ENCODE measurements around the gene TMF1. TPM values are rescaled to one million over a fixed set of nuclear protein-coding genes. Genes with fewer than 3 reads are reported as not detected.

Gene TMF1
- total and polyA plus RNA-seq, 2 of the 8 experiments (the other 6 are each of a cell fraction or from before 2014, with no cell fraction given): 1.4 to 18.3 TPM

- POLR2A ChIA-PET (ENCODE audit: partially characterized antibody): interaction anchor here (0.6 to 3.6 kb wide), 15 partner anchors 9 to 753 kb away, joined by 3 to 19 read pairs (median 4); partner anchors contain the start of genes EOGT and UBA3
- H3K4me1 ChIP-seq (replicated peaks in 1 of 4; ENCODE audit: control insufficient read depth in 3 of 4, insufficient read depth in 4 of 4, low read length in 3 of 4): peaks cover 0 to 4% (median 1%) of the 10 kb centered on the region in 4 experiments; a peak in 2 of 7 replicates
- H3K4ac ChIP-seq (replicated peaks; ENCODE audit: insufficient read length, low read depth, low read length): no peak overlapping the region
- H3K79me2 ChIP-seq (ENCODE audit: control insufficient read depth in 1 of 2, insufficient read depth in 2 of 2, low read length in 2 of 2): peaks cover 0 to 22% of the 10 kb centered on the region in 2 experiments; a peak in 2 of 4 replicates
- no peak overlapping the region for H3K56ac ChIP-seq (replicated peaks; ENCODE audit: insufficient read length, low read depth, low read length)
- no peaks in the 10 kb centered on the region for H3K9me3 ChIP-seq (ENCODE audit: insufficient read depth in 2 of 2, low read depth in 1 of 2, low read length in 1 of 2)
- peaks cover 3 to 37% (median 11%) of the 10 kb centered on the region in 4 experiments; a peak in 6 of 8 replicates for H3K36me3 ChIP-seq (ENCODE audit: control insufficient read depth in 2 of 4, insufficient read depth in 4 of 4, low read length in 3 of 4)
- H3K14ac ChIP-seq (ENCODE audit: insufficient read length): no peak overlapping the region
- no peak overlapping the region for H4K8ac ChIP-seq (ENCODE audit: extremely low read depth, insufficient read depth, low read length)
- peak overlapping the region; percentile 85 for H3K27ac ChIP-seq (ENCODE audit: low read depth, low read length)
- no peak overlapping the region for H4K91ac ChIP-seq (replicated peaks; ENCODE audit: insufficient read length, low read length)
- H2BK12ac ChIP-seq (ENCODE audit: low read depth, low read length): no peak overlapping the region; the same call in 1 of the 2 replicates
- CTCF ChIA-PET (ENCODE audit: partially characterized antibody): interaction anchor here (1.0 to 1.3 kb wide), 3 partner anchors 8 to 52 kb away, joined by 3 to 4 read pairs (median 3); partner anchors contain the start of gene EOGT
- no peaks in the 10 kb centered on the region for H3K27me3 ChIP-seq (replicated peaks in 1 of 4; ENCODE audit: control insufficient read depth in 3 of 4, extremely low read depth in 1 of 4, insufficient read depth in 3 of 4, low read length in 3 of 4)
- H2BK120ac ChIP-seq (replicated peaks; ENCODE audit: low read depth, low read length): no peak overlapping the region
- peak overlapping the region; percentile 77 to 91 (median 84); a peak in 7 of 8 replicates for H3K4me3 ChIP-seq (ENCODE audit: extremely low read depth in 1 of 4, insufficient read depth in 2 of 4, low read depth in 3 of 4, low read length in 4 of 4)
- no peak overlapping the region for H3K23ac ChIP-seq (ENCODE audit: insufficient read length)
- no peak overlapping the region for H2AK5ac ChIP-seq (ENCODE audit: low read depth, low read length)
- H4K20me1 ChIP-seq (replicated peaks in 1 of 2; ENCODE audit: control insufficient read depth in 1 of 2, insufficient read depth in 2 of 2, low read length in 2 of 2): no peaks in the 10 kb centered on the region
- no peak for TF ChIP-seq EGR1 (IDR thresholded peaks at IDR 0.05; ENCODE audit: borderline replicate concordance, low read depth, low read length)
- TF ChIP-seq ATF2 (IDR thresholded peaks at IDR 0.05; ENCODE audit: low read length): peak; percentile 59; the same call in 1 of the 2 replicates
- DNase-seq (ENCODE audit: low read depth in 1 of 2, low spot score in 2 of 2) (no peak), FAIRE-seq (no peak)
- no peak overlapping the region for H3K18ac ChIP-seq (ENCODE audit: extremely low read depth, low read length)
- no peak overlapping the region for H2BK20ac ChIP-seq (ENCODE audit: low read length)
- peaks cover 7% of the 10 kb centered on the region for H3K23me2 ChIP-seq (ENCODE audit: low read depth, low read length)
- H2BK5ac ChIP-seq (ENCODE audit: low read depth, low read length): peak overlapping the region; percentile 60; the same call in 1 of the 2 replicates
- H3K9ac ChIP-seq (replicated peaks in 1 of 4; ENCODE audit: extremely low read depth in 1 of 4, low read depth in 3 of 4, low read length in 3 of 4): peak overlapping the region; percentile 8 to 88 (median 58); a peak in 6 of 7 replicates
- WGBS, 2 experiments (ENCODE audit: extremely low coverage in 1 of 2, insufficient coverage in 1 of 2, insufficient read length in 1 of 2, insufficient replicate concordance in 2 of 2, low coverage in 1 of 2, low lambda C conversion rate in 2 of 2, missing lambda C conversion rate in 1 of 2): 17% methylated on average over 9 of the region's 9 CpGs; no CpG with 5 or more reads in 1 of the 2 experiments
- no peaks in the 10 kb centered on the region for H3K79me1 ChIP-seq (ENCODE audit: low read depth, low read length)
- H2BK15ac ChIP-seq (ENCODE audit: low read length): no peak overlapping the region
- no peak overlapping the region for H4K5ac ChIP-seq (ENCODE audit: insufficient read length, low read depth, low read length)
- peak overlapping the region; percentile 78 to 90 for H3K4me2 ChIP-seq (ENCODE audit: insufficient read depth in 1 of 2, low read depth in 2 of 2, low read length in 2 of 2)
- H2AFZ ChIP-seq (ENCODE audit: low read length): peak overlapping the region; percentile 78
These were observed 352 bp upstream of the TMF1 start for GRCh38 chr3:69052472-69052898.

Measured in H1 (cell line).